RWPE1 (cell line): Measurements from ENCODE around the gene IDE.
"Not testable (repeated sequence)": the region's sequence is repeated elsewhere in the genome, so short reads cannot be mapped to it uniquely, and the experiment has no call there.

Experiments
- CTCF ChIA-PET: fragments of 350-600 bp; sonication (Branson Sonifier 250); formaldehyde crosslinking; extraction: SDS; loops from one replicate; lab custom pipeline; 2021; lab: Yijun Ruan, JAX
- POLR2A ChIA-PET: fragments of 400-600 bp; formaldehyde crosslinking; extraction: SDS; loops from one replicate; lab custom pipeline; 2020; ENCODE audit warnings: antibody characterized with exemption; ENCODE audit not compliant: low non-redundant PET; lab: Yijun Ruan, JAX
- DNase-seq: peaks from one replicate; pipeline ENCODE4 v3.0.0; 2012; ENCODE audit warnings: low spot score
- H3K27ac ChIP-seq: fragments of 450-650 bp; 2 replicates; pipeline ENCODE4 v1.5.1; 2017
- TF ChIP-seq, protein P1 (sequence below): fragments of 450-650 bp; conservative IDR thresholded peaks from 2 replicates; pipeline ENCODE4 v1.5.1; 2017; ENCODE audit warnings: low read depth, mild to moderate bottlenecking

IDE gene

DNA sequence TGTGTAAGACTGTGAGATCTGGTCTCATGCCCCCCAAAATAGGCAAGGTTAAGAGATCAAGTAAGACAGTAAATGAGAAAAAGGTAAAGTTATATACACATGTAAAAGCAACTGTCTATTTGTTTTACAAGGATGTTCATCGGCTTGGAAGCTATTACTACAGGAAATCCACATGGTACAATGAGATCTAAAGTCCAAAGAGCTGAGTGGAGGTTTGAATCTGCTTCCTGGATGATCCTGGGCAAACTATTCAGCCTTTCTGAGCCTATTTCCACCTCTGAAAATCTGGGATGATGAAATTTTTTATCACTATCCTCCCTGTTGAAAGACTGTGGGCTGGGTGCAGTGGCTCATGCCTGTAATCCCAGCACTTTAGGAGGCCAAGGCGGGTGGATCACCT is 123.0 kb downstream of the IDE start:
- no peak overlapping the region for H3K27ac ChIP-seq
- DNase-seq, result no peak
- ChIA-PET CTCF (interaction anchor here (0.7 kb wide), 1 partner anchor 402 kb away, joined by 4 read pairs; no protein-coding TSS in a partner anchor), POLR2A (no interaction called here)
- TF ChIP-seq, protein P1, sequence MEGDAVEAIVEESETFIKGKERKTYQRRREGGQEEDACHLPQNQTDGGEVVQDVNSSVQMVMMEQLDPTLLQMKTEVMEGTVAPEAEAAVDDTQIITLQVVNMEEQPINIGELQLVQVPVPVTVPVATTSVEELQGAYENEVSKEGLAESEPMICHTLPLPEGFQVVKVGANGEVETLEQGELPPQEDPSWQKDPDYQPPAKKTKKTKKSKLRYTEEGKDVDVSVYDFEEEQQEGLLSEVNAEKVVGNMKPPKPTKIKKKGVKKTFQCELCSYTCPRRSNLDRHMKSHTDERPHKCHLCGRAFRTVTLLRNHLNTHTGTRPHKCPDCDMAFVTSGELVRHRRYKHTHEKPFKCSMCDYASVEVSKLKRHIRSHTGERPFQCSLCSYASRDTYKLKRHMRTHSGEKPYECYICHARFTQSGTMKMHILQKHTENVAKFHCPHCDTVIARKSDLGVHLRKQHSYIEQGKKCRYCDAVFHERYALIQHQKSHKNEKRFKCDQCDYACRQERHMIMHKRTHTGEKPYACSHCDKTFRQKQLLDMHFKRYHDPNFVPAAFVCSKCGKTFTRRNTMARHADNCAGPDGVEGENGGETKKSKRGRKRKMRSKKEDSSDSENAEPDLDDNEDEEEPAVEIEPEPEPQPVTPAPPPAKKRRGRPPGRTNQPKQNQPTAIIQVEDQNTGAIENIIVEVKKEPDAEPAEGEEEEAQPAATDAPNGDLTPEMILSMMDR, result no peak

DNA sequence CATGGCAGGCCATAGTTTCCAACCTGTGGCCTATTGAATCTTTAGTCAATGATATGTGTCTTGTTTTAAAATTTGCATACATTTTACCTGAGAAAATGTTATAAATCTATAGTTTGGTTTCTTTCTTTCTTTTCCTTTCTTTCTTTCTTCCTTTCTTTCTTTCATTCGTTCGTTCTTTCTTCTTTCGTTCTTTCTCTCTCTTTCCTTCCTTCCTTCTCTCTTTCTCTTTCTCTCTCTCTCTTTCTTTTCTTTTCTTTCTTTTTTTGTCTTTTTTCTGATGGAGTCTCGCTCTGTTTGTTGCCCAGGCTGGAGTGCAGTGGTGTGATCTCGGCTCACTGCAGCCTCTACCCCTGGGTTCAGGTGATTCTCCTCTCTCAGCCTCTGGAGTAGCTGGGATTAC is 133.3 kb downstream of the IDE start:
- TF ChIP-seq, protein P1, result no peak
- POLR2A ChIA-PET, result no interaction called here
- no peak overlapping the region for H3K27ac ChIP-seq
- DNase-seq, result no peak
- CTCF ChIA-PET, result interaction anchor here (0.7 kb wide), 1 partner anchor 361 kb away, joined by 6 read pairs; no protein-coding TSS in a partner anchor

DNA sequence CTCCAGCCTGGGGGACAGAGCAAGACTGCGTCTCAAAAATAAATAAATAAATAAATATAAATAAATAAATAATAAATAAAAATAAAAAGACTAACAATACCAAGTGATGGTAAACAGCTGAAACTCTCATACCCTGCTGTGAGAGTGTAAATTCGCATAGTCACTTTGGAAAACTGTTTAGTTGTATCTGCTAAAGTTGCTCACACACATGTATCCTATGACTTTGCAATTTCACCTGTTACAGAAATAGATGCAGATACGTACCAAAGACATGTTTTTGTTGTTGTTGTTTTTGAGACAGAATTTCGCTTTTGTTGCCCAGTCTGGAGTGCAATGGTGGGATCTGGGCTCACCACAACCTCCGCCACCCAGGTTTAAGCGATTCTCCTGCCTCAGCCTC is 135.7 kb downstream of the IDE start:
- TF ChIP-seq, protein P1, result no peak
- no peak for DNase-seq
- H3K27ac ChIP-seq, result no peak overlapping the region
- CTCF ChIA-PET, result interaction anchor here (3.5 kb wide), 1 partner anchor 350 kb away, joined by 12 read pairs; no protein-coding TSS in a partner anchor
- POLR2A ChIA-PET, result interaction anchor here (0.6 kb wide), 1 partner anchor 215 kb away, joined by 5 read pairs; no protein-coding TSS in a partner anchor

DNA sequence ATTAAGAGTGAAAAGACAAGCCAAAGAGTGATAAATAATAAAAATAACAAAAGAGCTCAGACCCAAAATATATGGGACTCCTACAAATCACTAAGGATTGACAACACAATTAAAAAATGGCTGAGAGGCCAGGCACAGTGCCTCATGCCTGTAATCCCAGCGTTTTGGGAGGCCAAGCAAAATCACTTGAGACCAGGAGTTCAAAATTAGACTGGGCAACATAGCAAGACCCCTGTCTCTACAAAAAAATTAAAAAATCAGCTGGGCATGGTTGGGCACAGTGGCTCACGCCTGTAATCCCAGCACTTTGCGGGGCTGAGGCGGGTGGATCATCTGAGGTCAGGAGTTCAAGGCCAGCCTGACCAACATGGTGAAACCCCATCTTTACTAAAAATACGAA is 137.3 kb downstream of the IDE start:
- H3K27ac ChIP-seq, result no peak overlapping the region
- ChIA-PET CTCF (interaction anchor here (0.6 to 3.5 kb wide), 3 partner anchors 349 to 371 kb away, joined by 4 to 12 read pairs (median 4); no protein-coding TSS in a partner anchor), POLR2A (no interaction called here)
- DNase-seq, result no peak
- TF ChIP-seq, protein P1, result no peak

DNA sequence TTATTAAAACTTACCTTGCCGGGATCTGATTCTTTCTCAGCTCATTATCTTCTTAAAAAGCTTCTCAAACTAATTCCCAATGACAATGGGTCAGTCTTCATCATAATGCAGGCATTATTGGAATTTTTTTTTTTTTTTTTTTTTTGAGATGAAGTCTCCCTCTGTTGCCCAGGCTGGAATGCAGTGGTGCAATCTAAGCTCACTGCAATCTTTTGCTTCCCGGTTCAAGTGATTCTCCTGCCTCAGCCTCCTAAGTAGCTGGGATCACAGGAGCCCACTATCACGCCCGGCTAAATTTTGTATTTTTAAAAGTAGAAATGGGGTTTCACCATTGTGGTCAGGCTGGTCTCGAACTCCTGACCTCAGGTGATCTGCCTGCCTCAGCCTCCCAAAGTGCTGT is 137.8 kb downstream of the IDE start:
- not testable (repeated sequence) for DNase-seq, H3K27ac ChIP-seq
- POLR2A ChIA-PET, result interaction anchor here (0.6 kb wide), 1 partner anchor 26 kb away, joined by 9 read pairs; no protein-coding TSS in a partner anchor
- CTCF ChIA-PET, result interaction anchor here (0.6 to 3.5 kb wide), 5 partner anchors 348 to 437 kb away, joined by 4 to 12 read pairs (median 4); no protein-coding TSS in a partner anchor

DNA sequence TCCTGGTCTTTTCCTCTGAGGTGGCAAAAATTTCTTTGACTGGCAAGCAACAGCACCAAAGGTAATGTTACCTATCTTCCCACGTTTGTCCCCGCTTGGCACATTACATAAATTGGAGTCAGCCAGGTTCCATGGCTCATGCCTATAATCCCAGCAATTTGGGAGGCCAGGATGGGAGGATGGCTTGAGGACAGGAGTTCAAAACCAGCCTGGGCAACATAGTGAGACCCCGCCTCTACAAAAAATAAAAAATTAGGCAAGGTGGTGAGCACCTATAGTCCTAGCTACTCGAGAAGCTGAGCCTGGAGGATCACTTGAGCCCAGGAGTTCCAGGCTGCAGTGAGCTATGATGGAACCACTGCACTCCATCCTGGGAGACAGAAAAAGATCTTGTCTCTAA is 139.5 kb downstream of the IDE start:
- no peak for DNase-seq
- ChIA-PET POLR2A (interaction anchor here (0.7 kb wide), 1 partner anchor 82 kb away, joined by 3 read pairs; no protein-coding TSS in a partner anchor), CTCF (interaction anchor here (0.6 to 2.2 kb wide), 8 partner anchors 14 to 507 kb away, joined by 3 to 18 read pairs (median 4); no protein-coding TSS in a partner anchor)
- no peak overlapping the region for H3K27ac ChIP-seq
- TF ChIP-seq, protein P1, result no peak

DNA sequence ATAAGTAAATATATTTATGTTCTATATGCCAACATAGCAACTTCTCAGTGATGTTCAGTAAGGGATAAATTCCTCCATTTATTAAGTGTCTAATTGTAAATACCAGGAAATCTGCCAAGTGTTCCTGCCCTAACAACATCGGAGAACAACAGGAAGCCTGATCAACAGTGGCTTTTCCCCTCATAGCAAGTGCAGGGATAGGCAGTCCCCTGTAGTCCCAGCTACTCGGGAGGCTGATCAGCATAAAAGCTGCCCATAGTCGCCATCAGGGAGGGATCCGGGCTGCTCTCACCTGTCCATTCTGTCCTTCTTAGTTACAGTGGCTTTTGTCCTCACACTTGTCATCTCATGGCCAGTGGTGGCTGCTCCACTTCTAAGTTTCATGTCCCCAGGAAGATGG is 141.3 kb downstream of the IDE start:
- H3K27ac ChIP-seq, result no peak overlapping the region
- CTCF ChIA-PET, result interaction anchor here (0.7 kb wide), 1 partner anchor 674 kb away, joined by 3 read pairs; no protein-coding TSS in a partner anchor
- DNase-seq, result no peak
- TF ChIP-seq, protein P1, result no peak
- POLR2A ChIA-PET, result no interaction called here
